ENCODE data around the gene G3BP1. TPM values are rescaled to one million over a fixed set of nuclear protein-coding genes. Genes with fewer than 3 reads are reported as not detected.
A peak's percentile ranks its signal among the peaks of the same experiment; 100 is the strongest.

The G3BP1 gene
- total and polyA plus RNA-seq, 2 of the 13 experiments (the other 11 are each of a cell fraction or from before 2014, with no cell fraction given) = 36.7 to 320 TPM

DNA sequence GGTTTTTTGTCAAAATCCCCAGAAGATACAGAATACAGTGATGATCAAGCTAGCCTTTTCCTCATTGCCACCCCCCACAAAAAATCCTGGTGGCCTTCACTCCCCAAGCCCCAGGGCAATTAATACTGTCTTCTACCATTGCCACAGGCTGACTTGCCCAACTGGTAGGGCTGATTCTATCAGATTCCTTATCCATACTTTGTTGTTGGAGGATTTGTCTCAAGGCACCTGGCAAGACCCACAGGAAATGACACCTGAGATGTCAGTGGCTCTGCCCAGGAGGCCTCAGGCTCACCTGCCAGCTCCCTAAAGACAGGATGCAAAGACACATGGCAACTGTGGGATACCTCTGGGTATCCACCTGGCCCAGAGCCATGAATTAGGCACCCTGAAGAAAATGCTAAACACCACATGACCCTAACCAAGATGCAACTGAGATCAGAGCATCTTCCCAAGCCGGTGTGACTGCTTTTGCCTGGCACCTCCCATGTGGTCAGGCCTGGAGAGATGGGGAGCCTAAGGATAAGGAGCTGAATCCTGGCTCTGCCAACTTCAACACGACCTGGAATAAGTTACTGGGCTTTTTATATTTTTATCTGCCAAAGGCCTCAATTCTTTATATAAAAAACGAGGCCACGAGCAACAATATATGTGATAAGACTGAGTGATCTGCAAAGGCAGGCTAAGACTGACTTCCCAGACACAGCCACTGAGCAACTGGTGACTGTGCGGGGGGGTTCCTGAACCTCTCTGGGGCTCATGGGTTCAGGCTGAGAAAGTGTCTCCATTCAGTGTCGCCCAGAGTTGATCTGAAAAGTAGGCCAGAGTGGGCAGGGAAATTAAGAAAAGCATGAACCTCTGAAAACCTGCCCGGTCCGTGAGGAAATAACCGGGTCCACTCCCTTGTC is 14.3 kb upstream of the G3BP1 start:
- Histone ChIP-seq H3K4me1 (ENCODE audit: insufficient read depth, low read length) (peaks cover 57% of the 10 kb centered on the region), H2AFZ (ENCODE audit: low read length) (no peak overlapping the region), H3K9me3 (ENCODE audit: low read length) (no peaks in the 10 kb centered on the region), H3K27ac (ENCODE audit: extremely low read length, insufficient read depth, low read length) (peak overlapping the region; percentile 65), H4K20me1 (ENCODE audit: insufficient read depth, low read length) (no peaks in the 10 kb centered on the region), H3K4me3 (replicated peaks in 1 of 3; ENCODE audit: insufficient read depth in 1 of 3, low read depth in 2 of 3, low read length in 3 of 3) (peak overlapping the region; percentile 69 to 91 (median 82)), H3K9ac (ENCODE audit: insufficient read depth, low read depth, low read length) (peak overlapping the region; percentile 78), H3K36me3 (replicated peaks in 1 of 2; ENCODE audit: control insufficient read depth in 1 of 2, insufficient read depth in 2 of 2, low read length in 2 of 2) (peaks cover 0 to 10% of the 10 kb centered on the region in 2 experiments; a peak in 1 of 5 replicates), H3K4me2 (ENCODE audit: low read depth, low read length) (peak overlapping the region; percentile 82), H3K27me3 (ENCODE audit: control insufficient read depth in 1 of 2, insufficient read depth in 2 of 2, low read length in 2 of 2) (no peaks in the 10 kb centered on the region), H3K79me2 (ENCODE audit: insufficient read depth, low read length) (peaks cover 30% of the 10 kb centered on the region)
- WGBS (ENCODE audit: low lambda C conversion rate) = 6% methylated on average over 9 of the region's 9 CpGs
- BruUV-seq (replicated peaks) = no TSS peak
- ATAC-seq (peak; percentile 17), FAIRE-seq (no peak), DNase-seq (ENCODE audit: low spot score) (no peak)
- in situ Hi-C loops (cut with HindIII; ENCODE audit: extremely low pct_ligation_motif_present, low pct_unique_long_range_greater_than_20kb) (no loop called here), intact Hi-C loops (cut with micrococcal nuclease; ENCODE audit: unreplicated experiment) (loop anchor here (1.0 to 5.0 kb wide), 4 partner anchors 14 to 505 kb away; partner anchors contain the start of genes G3BP1, GM2A, SLC36A1 and SPARC)
- ChIA-PET POLR2A (interaction anchor here (0.6 to 8.0 kb wide), 4 partner anchors 14 to 99 kb away, joined by 3 to 148 read pairs (median 3); partner anchors contain the start of gene G3BP1), CTCF (ENCODE audit: low intra/inter-chr PET ratio, low total read pairs) (interaction anchor here (0.7 kb wide), 1 partner anchor 14 kb away, joined by 3 read pairs; no protein-coding TSS in a partner anchor)
- TF ChIP-seq FIP1L1 (IDR thresholded peaks at IDR 0.05; ENCODE audit: borderline replicate concordance, insufficient read depth, low read depth, low read length) = no peak
- no peak for TF ChIP-seq ZBTB7A (CRISPR knock-in tag; IDR thresholded peaks at IDR 0.05)
- TF ChIP-seq ZNF430 (CRISPR knock-in tag; IDR thresholded peaks at IDR 0.05) = 0 out of 2 replicates have a peak, but pooled peaks have one; percentile 8
- TF ChIP-seq, protein P1, sequence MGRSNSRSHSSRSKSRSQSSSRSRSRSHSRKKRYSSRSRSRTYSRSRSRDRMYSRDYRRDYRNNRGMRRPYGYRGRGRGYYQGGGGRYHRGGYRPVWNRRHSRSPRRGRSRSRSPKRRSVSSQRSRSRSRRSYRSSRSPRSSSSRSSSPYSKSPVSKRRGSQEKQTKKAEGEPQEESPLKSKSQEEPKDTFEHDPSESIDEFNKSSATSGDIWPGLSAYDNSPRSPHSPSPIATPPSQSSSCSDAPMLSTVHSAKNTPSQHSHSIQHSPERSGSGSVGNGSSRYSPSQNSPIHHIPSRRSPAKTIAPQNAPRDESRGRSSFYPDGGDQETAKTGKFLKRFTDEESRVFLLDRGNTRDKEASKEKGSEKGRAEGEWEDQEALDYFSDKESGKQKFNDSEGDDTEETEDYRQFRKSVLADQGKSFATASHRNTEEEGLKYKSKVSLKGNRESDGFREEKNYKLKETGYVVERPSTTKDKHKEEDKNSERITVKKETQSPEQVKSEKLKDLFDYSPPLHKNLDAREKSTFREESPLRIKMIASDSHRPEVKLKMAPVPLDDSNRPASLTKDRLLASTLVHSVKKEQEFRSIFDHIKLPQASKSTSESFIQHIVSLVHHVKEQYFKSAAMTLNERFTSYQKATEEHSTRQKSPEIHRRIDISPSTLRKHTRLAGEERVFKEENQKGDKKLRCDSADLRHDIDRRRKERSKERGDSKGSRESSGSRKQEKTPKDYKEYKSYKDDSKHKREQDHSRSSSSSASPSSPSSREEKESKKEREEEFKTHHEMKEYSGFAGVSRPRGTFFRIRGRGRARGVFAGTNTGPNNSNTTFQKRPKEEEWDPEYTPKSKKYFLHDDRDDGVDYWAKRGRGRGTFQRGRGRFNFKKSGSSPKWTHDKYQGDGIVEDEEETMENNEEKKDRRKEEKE (IDR thresholded peaks at IDR 0.05) = no peak
- no peak for TF ChIP-seq ZNF180 (CRISPR knock-in tag; IDR thresholded peaks at IDR 0.05; ENCODE audit: borderline replicate concordance, low read depth)
- TF ChIP-seq, protein P2, sequence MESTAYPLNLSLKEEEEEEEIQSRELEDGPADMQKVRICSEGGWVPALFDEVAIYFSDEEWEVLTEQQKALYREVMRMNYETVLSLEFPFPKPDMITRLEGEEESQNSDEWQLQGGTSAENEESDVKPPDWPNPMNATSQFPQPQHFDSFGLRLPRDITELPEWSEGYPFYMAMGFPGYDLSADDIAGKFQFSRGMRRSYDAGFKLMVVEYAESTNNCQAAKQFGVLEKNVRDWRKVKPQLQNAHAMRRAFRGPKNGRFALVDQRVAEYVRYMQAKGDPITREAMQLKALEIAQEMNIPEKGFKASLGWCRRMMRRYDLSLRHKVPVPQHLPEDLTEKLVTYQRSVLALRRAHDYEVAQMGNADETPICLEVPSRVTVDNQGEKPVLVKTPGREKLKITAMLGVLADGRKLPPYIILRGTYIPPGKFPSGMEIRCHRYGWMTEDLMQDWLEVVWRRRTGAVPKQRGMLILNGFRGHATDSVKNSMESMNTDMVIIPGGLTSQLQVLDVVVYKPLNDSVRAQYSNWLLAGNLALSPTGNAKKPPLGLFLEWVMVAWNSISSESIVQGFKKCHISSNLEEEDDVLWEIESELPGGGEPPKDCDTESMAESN (CRISPR knock-in tag; conservative IDR thresholded peaks at IDR 0.05) = no peak
- no peak for TF ChIP-seq HMG20A (CRISPR knock-in tag; IDR thresholded peaks at IDR 0.05; ENCODE audit: borderline replicate concordance)
- no peak for TF ChIP-seq SMAD9 (CRISPR knock-in tag; IDR thresholded peaks at IDR 0.05)
- TF ChIP-seq, protein P3, sequence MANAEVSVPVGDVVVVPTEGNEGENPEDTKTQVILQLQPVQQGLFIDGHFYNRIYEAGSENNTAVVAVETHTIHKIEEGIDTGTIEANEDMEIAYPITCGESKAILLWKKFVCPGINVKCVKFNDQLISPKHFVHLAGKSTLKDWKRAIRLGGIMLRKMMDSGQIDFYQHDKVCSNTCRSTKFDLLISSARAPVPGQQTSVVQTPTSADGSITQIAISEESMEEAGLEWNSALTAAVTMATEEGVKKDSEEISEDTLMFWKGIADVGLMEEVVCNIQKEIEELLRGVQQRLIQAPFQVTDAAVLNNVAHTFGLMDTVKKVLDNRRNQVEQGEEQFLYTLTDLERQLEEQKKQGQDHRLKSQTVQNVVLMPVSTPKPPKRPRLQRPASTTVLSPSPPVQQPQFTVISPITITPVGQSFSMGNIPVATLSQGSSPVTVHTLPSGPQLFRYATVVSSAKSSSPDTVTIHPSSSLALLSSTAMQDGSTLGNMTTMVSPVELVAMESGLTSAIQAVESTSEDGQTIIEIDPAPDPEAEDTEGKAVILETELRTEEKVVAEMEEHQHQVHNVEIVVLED (CRISPR knock-in tag; IDR thresholded peaks at IDR 0.05; ENCODE audit: borderline replicate concordance) = no peak
- TF ChIP-seq ADNP (CRISPR knock-in tag; IDR thresholded peaks at IDR 0.05) = no peak
- TF ChIP-seq ZNF337 (CRISPR knock-in tag; IDR thresholded peaks at IDR 0.05; ENCODE audit: borderline replicate concordance, low read depth) = peak; percentile 11; the same call in 1 of the 2 replicates
- no peak for TF ChIP-seq ZNF749 (CRISPR knock-in tag; IDR thresholded peaks at IDR 0.05; ENCODE audit: borderline replicate concordance)
- TF ChIP-seq PRMT3 (CRISPR knock-in tag; IDR thresholded peaks at IDR 0.05; ENCODE audit: borderline replicate concordance, low read depth) = 0 out of 2 replicates have a peak, but pooled peaks have one; percentile 10
- no peak for TF ChIP-seq ZNF557 (CRISPR knock-in tag; IDR thresholded peaks at IDR 0.05)

All from HepG2 (cell line).